C4-2B (cell line): ENCODE measurements around the gene GGACT.

Experiments
- H3K27ac ChIP-seq: fragments of 450-650 bp; 2 replicates; pipeline ENCODE4 v1.5.1; 2017
- CTCF ChIP-seq: fragments of 450-650 bp; conservative IDR thresholded peaks from 2 replicates; pipeline ENCODE4 v1.5.1; 2017; ENCODE audit warnings: mild to moderate bottlenecking
- ZFX ChIP-seq: fragments of 450-650 bp; IDR thresholded peaks from 2 replicates; pipeline ENCODE4 v1.6.1; 2017

Gene GGACT

GRCh38 chr13:100565286-100565685 lies 23.3 kb downstream of the GGACT start:
- H3K27ac ChIP-seq, result no peak overlapping the region
- TF ChIP-seq ZFX, result no peak
- TF ChIP-seq CTCF, result no peak

GRCh38 chr13:100564444-100565223 lies 24.0 kb downstream of the GGACT start:
- TF ChIP-seq ZFX, result no peak
- no peak for TF ChIP-seq CTCF
- H3K27ac ChIP-seq, result no peak overlapping the region

- no peak overlapping the region for H3K27ac ChIP-seq
- TF ChIP-seq CTCF (no peak), ZFX (no peak)
Observed at GRCh38 chr13:100563779-100564178, 24.8 kb downstream of the GGACT start.

- no peak overlapping the region for H3K27ac ChIP-seq
- TF ChIP-seq ZFX (no peak), CTCF (no peak)
Observed at GRCh38 chr13:100561599-100562204, 26.9 kb downstream of the GGACT start.

GRCh38 chr13:100561158-100561499 lies 27.5 kb downstream of the GGACT start:
- TF ChIP-seq ZFX, result no peak
- no peak for TF ChIP-seq CTCF

GRCh38 chr13:100560498-100561157 lies 28.0 kb downstream of the GGACT start:
- no peak overlapping the region for H3K27ac ChIP-seq
- no peak for TF ChIP-seq CTCF

More at GRCh38 chr13:100561158-100561499, 27.5 kb downstream of the GGACT start:
- no peak overlapping the region for H3K27ac ChIP-seq

- H3K27ac ChIP-seq, result no peak overlapping the region
- TF ChIP-seq CTCF, result no peak
- no peak for TF ChIP-seq ZFX
Observed at GRCh38 chr13:100559886-100560285, 28.7 kb downstream of the GGACT start.
